HepG2 (cell line): Measurements from ENCODE around the gene PPP4C. TPM values are rescaled to one million over a fixed set of nuclear protein-coding genes. Genes with fewer than 3 reads are reported as not detected.

Experiments used
- BORCS8-MEF2B ChIP-seq: sonication (generic); formaldehyde crosslinking; IDR thresholded peaks from 2 replicates; pipeline ENCODE4 v1.8.0; 2022; ENCODE audit warnings: mild to moderate bottlenecking, missing genetic modification reagents
- CCAR2 ChIP-seq: fragments of 200-400 bp; formaldehyde crosslinking; optimal IDR thresholded peaks from 2 replicates; pipeline ENCODE3; 2018; ENCODE audit warnings: low read depth, mild to moderate bottlenecking, low read length, moderate library complexity
- HNF4G ChIP-seq, 2 experiments: sonication (generic) in 1 of 2; formaldehyde crosslinking in 1 of 2; IDR thresholded peaks; 2 replicates each; pipeline versions ENCODE4 v1.4.0 to v1.6.1; 2011 to 2020; ENCODE audit warnings: borderline replicate concordance in 2 of 2, low read depth in 2 of 2, mild to moderate bottlenecking in 2 of 2, low read length in 1 of 2, missing genetic modification reagents in 1 of 2, moderate library complexity in 1 of 2
- KDM3A ChIP-seq: IDR thresholded peaks from 2 replicates; pipeline ENCODE4 v1.6.1; 2018; ENCODE audit warnings: low read depth, missing compliant biosample characterization
- MAFG ChIP-seq: sonication (generic); formaldehyde crosslinking; IDR thresholded peaks from 2 replicates; pipeline ENCODE4 v1.5.1; 2020; ENCODE audit warnings: mild to moderate bottlenecking, missing genetic modification reagents
- MBNL3 ChIP-seq: fragments of 250-450 bp; sonication (Bioruptor Pico); conservative IDR thresholded peaks from 2 replicates; pipeline ENCODE4 v1.8.0; 2022; ENCODE audit warnings: mild to moderate bottlenecking, inconsistent platforms
- NR1H2 ChIP-seq: sonication (generic); formaldehyde crosslinking; IDR thresholded peaks from 2 replicates; pipeline ENCODE4 v1.8.1; 2022; ENCODE audit warnings: low read depth, missing genetic modification reagents, borderline replicate concordance
- SKIL ChIP-seq: sonication (generic); formaldehyde crosslinking; IDR thresholded peaks from 2 replicates; pipeline ENCODE4 v1.8.0; 2022; ENCODE audit warnings: missing genetic modification reagents, mild to moderate bottlenecking, moderate library complexity, borderline replicate concordance
- ZNF318 ChIP-seq: sonication (generic); formaldehyde crosslinking; IDR thresholded peaks from 2 replicates; pipeline ENCODE4 v1.4.0; 2020; ENCODE audit warnings: mild to moderate bottlenecking, missing genetic modification reagents
- ZNF354B ChIP-seq: sonication (generic); formaldehyde crosslinking; IDR thresholded peaks from 2 replicates; pipeline ENCODE4 v1.8.0; 2022; ENCODE audit warnings: mild to moderate bottlenecking, missing genetic modification reagents
- ZNF530 ChIP-seq: sonication (generic); formaldehyde crosslinking; IDR thresholded peaks from 2 replicates; pipeline ENCODE4 v1.5.0; 2020; ENCODE audit warnings: low read depth, mild to moderate bottlenecking, missing genetic modification reagents
- ZNF687 ChIP-seq: sonication (generic); formaldehyde crosslinking; IDR thresholded peaks from 2 replicates; pipeline ENCODE4 v1.5.1; 2020; ENCODE audit warnings: mild to moderate bottlenecking, missing genetic modification reagents, moderate library complexity
- polyA plus RNA-seq, 8 experiments: library from polyadenylated mRNA; depleted of rRNA in 3 of 8; stranded (reverse) in 7 of 8; unstranded in 1 of 8; fragments of >200 nt; fragmentation: Illumina TruSeq in 4 of 8; extraction: Trizol in 4 of 8; gene quantifications; 2 replicates each; pipeline versions ENCODE4 v1.2.1 to v1.2.3, GENCODE V29; 2011 to 2016; ENCODE audit warnings: low read depth in 4 of 8, missing spikeins in 1 of 8, mixed read lengths in 1 of 8; ENCODE audit not compliant: insufficient read depth in 1 of 8
- total RNA-seq, 5 experiments: library from RNA; depleted of rRNA; stranded (reverse); fragments of >200 nt; fragmentation: Illumina TruSeq; extraction: Trizol; gene quantifications; 2 replicates each; pipeline ENCODE4 v1.2.3, GENCODE V29; 2016; ENCODE audit warnings: low read depth in 1 of 5

Gene PPP4C
- total and polyA plus RNA-seq, 2 of the 13 experiments (the other 11 are each of a cell fraction or from before 2014, with no cell fraction given), result 176 to 220 TPM

GRCh38 chr16:30112197-30113030 is 36.6 kb downstream of the PPP4C start (continued):
- TF ChIP-seq ZNF318 (CRISPR knock-in tag), result no peak; the same call in 1 of the 2 replicates
- no peak for TF ChIP-seq KDM3A
- no peak for TF ChIP-seq MAFG (CRISPR knock-in tag)
- TF ChIP-seq ZNF530 (CRISPR knock-in tag), result peak; percentile 89; the same call in 1 of the 2 replicates
- peak; percentile 63 for TF ChIP-seq HNF4G (IDR thresholded peaks at IDR 0.05; ENCODE audit: borderline replicate concordance, low read depth, low read length)
- TF ChIP-seq HNF4G (CRISPR knock-in tag; IDR thresholded peaks at IDR 0.05; ENCODE audit: borderline replicate concordance, low read depth), result 0 out of 2 replicates have a peak, but pooled peaks have one; percentile 63
- TF ChIP-seq MBNL3 (CRISPR knock-in tag), result no peak
- TF ChIP-seq CCAR2, result no peak
- TF ChIP-seq NR1H2 (CRISPR knock-in tag), result peak; percentile 89
- peak; percentile 99 for TF ChIP-seq ZNF687 (CRISPR knock-in tag)
- TF ChIP-seq ZNF354B (CRISPR knock-in tag), result 0 out of 2 replicates have a peak, but pooled peaks have one; percentile 63
- TF ChIP-seq SKIL (CRISPR knock-in tag), result peak; percentile 77; the same call in 1 of the 2 replicates
- peak; percentile 91 for TF ChIP-seq BORCS8-MEF2B (CRISPR knock-in tag)
